GM23248 (cell line): ENCODE results near the gene NPPB. TPM values are rescaled to one million over a fixed set of nuclear protein-coding genes. Genes with fewer than 3 reads are reported as not detected.

Experiments
- DNase-seq: peaks from one replicate; pipeline ENCODE4 v3.0.0-alpha.2; 2015
- H2AFZ ChIP-seq: fragments of 200-600 bp; sonication (generic); 2 replicates; pipeline ENCODE4 v1.6.1; 2016; ENCODE audit warnings: antibody characterized with exemption
- H3F3A ChIP-seq: fragments of 200-600 bp; sonication (generic); 2 replicates; pipeline ENCODE4 v1.6.1; 2016; ENCODE audit warnings: mild to moderate bottlenecking, antibody characterized with exemption, mixed run types; ENCODE audit not compliant: insufficient read depth
- H3K27ac ChIP-seq: fragments of 200-600 bp; sonication (generic); 2 replicates; pipeline ENCODE4 v1.5.1; 2016; ENCODE audit warnings: mild to moderate bottlenecking
- H3K27me3 ChIP-seq: fragments of 200-600 bp; sonication (generic); replicated peaks from 2 replicates; pipeline ENCODE4 v1.6.1; 2016; ENCODE audit warnings: mild to moderate bottlenecking; ENCODE audit not compliant: insufficient read depth
- H3K36me3 ChIP-seq: fragments of 200-600 bp; sonication (generic); 2 replicates; pipeline ENCODE4 v1.6.1; 2016; ENCODE audit warnings: low read depth, mild to moderate bottlenecking
- H3K4me1 ChIP-seq: fragments of 200-600 bp; sonication (generic); 2 replicates; pipeline ENCODE4 v1.6.1; 2016; ENCODE audit warnings: mild to moderate bottlenecking; ENCODE audit not compliant: insufficient read depth
- H3K4me2 ChIP-seq: fragments of 200-600 bp; sonication (generic); one replicate; pipeline ENCODE4 v1.6.1; 2016; ENCODE audit warnings: mild to moderate bottlenecking; ENCODE audit not compliant: unreplicated experiment
- H3K4me3 ChIP-seq: fragments of 200-600 bp; sonication (generic); 2 replicates; pipeline ENCODE4 v1.5.1; 2016; ENCODE audit warnings: mild to moderate bottlenecking
- H3K79me2 ChIP-seq: fragments of 200-600 bp; sonication (generic); 2 replicates; pipeline ENCODE4 v1.6.1; 2016; ENCODE audit warnings: mild to moderate bottlenecking; ENCODE audit not compliant: insufficient read depth
- H3K9ac ChIP-seq: fragments of 200-600 bp; sonication (generic); 2 replicates; pipeline ENCODE4 v1.6.1; 2016; ENCODE audit warnings: mild to moderate bottlenecking
- H3K9me2 ChIP-seq: fragments of 200-600 bp; sonication (generic); 2 replicates; pipeline ENCODE4 v1.6.1; 2016; ENCODE audit warnings: mixed run types, mild to moderate bottlenecking, moderate library complexity; ENCODE audit not compliant: insufficient read depth
- H3K9me3 ChIP-seq: fragments of 200-600 bp; sonication (generic); one replicate; pipeline ENCODE4 v1.6.1; 2017; ENCODE audit warnings: low read depth
- H4K20me1 ChIP-seq: fragments of 200-600 bp; sonication (generic); 2 replicates; pipeline ENCODE4 v1.6.0; 2016; ENCODE audit not compliant: insufficient read depth
- EZH2 ChIP-seq: fragments of 200-600 bp; sonication (generic); IDR thresholded peaks from 2 replicates; pipeline ENCODE4 v1.6.1; 2018; ENCODE audit warnings: antibody characterized with exemption, mild to moderate bottlenecking; ENCODE audit not compliant: insufficient read depth, poor library complexity, severe bottlenecking
- EZH2phosphoT487 ChIP-seq: fragments of 200-600 bp; sonication (generic); IDR thresholded peaks from 2 replicates; pipeline ENCODE4 v1.6.1; 2018; ENCODE audit warnings: antibody characterized with exemption, moderate library complexity, mild to moderate bottlenecking, low read depth; ENCODE audit not compliant: insufficient read depth
- WGBS, 2 experiments: methylation state at CpG; one replicate each; pipeline ENCODE4 v1.1.6; 2015 to 2017; ENCODE audit warnings: low lambda C conversion rate in 2 of 2, low coverage in 1 of 2; ENCODE audit errors: missing lambda C conversion rate in 2 of 2; 5-methylcytosine and 5-hydroxymethylcytosine counted together
- in situ Hi-C: fragments of 300-500 bp; cut with MboI; formaldehyde crosslinking; loops from 2 replicates; pipeline ENCODE4 v1.15.0; 2020
- polyA plus RNA-seq: library from polyadenylated mRNA; unstranded; fragments of >200 nt; fragmentation: Nextera tagmentation; extraction: Ambion mirVana; gene quantifications from 2 replicates; pipeline ENCODE4 v1.2.1, GENCODE V29; 2016
- total RNA-seq: library from RNA; depleted of rRNA; stranded (reverse); fragments of >200 nt; shearing (Covaris generic); gene quantifications from 2 replicates; pipeline ENCODE4 v1.2.3, GENCODE V29; 2014

Gene NPPB
- total and polyA plus RNA-seq, 2 experiments from 2014 or later = not detected

DNA sequence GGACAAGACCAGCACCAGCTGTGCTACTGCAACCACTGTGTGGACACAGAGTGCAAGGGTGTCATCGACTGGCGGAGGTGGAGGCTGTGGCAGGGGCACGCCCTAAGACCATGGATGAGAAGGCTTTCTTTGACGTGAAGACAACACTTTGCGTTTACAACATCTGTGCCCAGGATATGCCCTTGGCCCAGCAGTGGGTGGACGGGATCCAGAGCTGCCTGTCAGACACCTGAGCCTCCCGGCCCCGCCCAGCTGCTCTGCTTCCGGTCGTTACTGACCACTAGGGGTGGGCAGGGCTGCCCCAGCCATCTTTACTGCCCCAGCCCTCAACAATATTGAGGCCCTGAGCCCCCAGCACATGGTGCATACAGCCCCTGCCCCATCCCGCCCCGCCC lies 21.4 kb upstream of the NPPB start:
- in situ Hi-C loops = no loop called here
- Histone ChIP-seq H3K4me3 (no peak overlapping the region), H3K4me2 (no peak overlapping the region), H4K20me1 (no peaks in the 10 kb centered on the region), H3K36me3 (no peaks in the 10 kb centered on the region), H3K27ac (no peak overlapping the region), H3K27me3 (peaks cover 7% of the 10 kb centered on the region; the same call in 1 of the 2 replicates), H3K4me1 (no peaks in the 10 kb centered on the region), H3F3A (no peaks in the 10 kb centered on the region), H2AFZ (no peak overlapping the region), H3K9ac (no peak overlapping the region), H3K9me3 (no peaks in the 10 kb centered on the region), H3K9me2 (no peaks in the 10 kb centered on the region), H3K79me2 (no peaks in the 10 kb centered on the region)
- no peak for DNase-seq
- TF ChIP-seq EZH2 (no peak), EZH2phosphoT487 (no peak)
- WGBS, 2 experiments = 44 to 48% methylated on average over 11 to 12 of the region's 12 CpGs

DNA sequence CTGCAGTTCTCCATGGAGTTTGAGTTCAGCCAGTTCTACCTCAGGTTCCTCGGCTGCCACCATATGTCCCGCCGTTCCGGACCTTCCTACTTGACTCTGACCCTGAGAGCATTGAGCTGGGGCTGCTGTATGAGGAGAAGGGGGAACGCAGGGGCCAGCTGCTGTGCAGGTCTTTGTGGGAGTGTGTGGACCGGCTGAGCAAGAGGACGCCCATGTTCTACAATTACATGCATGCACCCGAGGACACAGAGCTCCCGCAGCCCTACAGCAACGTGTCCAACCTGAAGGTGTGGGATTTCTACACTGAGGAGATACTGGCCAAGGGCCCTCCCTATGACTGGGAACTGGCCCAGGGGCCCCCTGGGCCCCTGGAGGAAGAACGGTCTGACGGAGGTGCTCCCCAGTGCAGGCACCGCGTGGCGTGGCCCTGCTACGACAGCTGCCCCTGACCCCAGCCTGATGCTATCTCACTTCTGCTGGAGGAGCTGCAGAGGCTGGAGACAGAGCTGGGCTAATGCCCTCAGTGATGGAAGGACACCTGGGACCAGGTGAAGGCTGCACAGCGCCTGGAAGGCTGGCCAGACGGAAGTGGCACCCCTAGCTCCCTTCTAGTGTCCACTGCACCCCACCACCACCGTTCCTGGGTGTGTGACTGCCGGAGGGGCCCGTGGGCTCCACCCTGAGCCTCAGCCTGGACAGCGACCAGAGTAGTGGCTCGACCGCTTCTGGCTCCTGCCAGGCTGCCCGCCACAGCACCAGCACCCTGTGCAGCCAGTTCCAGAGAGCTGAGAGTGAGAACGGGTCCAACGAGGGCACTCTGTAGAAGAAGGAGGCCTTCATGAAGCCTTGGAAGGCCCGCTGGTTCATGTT lies 20.8 kb upstream of the NPPB start:
- Histone ChIP-seq H3K9me2 (no peaks in the 10 kb centered on the region), H3K36me3 (no peaks in the 10 kb centered on the region), H3K4me1 (no peaks in the 10 kb centered on the region), H3K9ac (no peak overlapping the region), H3K4me2 (no peak overlapping the region), H3K27ac (no peak overlapping the region), H3K79me2 (no peaks in the 10 kb centered on the region), H3K4me3 (no peak overlapping the region), H4K20me1 (no peaks in the 10 kb centered on the region), H3K9me3 (no peaks in the 10 kb centered on the region), H3F3A (no peaks in the 10 kb centered on the region), H2AFZ (no peak overlapping the region), H3K27me3 (peaks cover 6% of the 10 kb centered on the region; the same call in 1 of the 2 replicates)
- in situ Hi-C loops = no loop called here
- WGBS, 2 experiments = 61 to 66% methylated on average over 24 to 28 of the region's 28 CpGs
- TF ChIP-seq EZH2phosphoT487 (no peak), EZH2 (no peak)
- no peak for DNase-seq

DNA sequence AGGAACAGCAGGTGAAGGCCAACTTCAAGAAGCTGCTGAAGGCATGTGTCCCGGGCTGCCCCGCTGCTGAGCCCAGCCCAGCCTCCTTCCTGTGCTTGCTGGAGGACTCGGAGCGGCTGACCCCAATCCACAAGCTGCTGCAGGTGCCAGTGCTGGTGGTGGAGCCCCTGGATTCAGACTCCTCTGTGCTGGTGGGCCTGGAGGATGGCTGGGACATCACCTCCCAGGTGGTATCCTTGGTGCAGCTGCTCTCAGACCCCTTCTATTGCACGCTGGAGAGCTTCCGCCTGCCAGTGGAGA lies 20.1 kb upstream of the NPPB start:
- no peaks in the 10 kb centered on the region for H3K9me2 ChIP-seq
- TF ChIP-seq EZH2 = no peak
- no peak for TF ChIP-seq EZH2phosphoT487
- H3K9me3 ChIP-seq = no peaks in the 10 kb centered on the region
- 66 to 77% methylated on average over 6 of the region's 6 CpGs for WGBS, 2 experiments
- no peak overlapping the region for H3K4me2 ChIP-seq
- H2AFZ ChIP-seq = no peak overlapping the region
- H3K36me3 ChIP-seq = no peaks in the 10 kb centered on the region
- no peak overlapping the region for H3K4me3 ChIP-seq
- no peaks in the 10 kb centered on the region for H4K20me1 ChIP-seq
- H3K9ac ChIP-seq = no peak overlapping the region
- H3K27ac ChIP-seq = no peak overlapping the region
- DNase-seq = no peak
- H3K27me3 ChIP-seq = peaks cover 6% of the 10 kb centered on the region; the same call in 1 of the 2 replicates
- H3K4me1 ChIP-seq = no peaks in the 10 kb centered on the region
- H3K79me2 ChIP-seq = no peaks in the 10 kb centered on the region
- H3F3A ChIP-seq = no peaks in the 10 kb centered on the region
- in situ Hi-C loops = no loop called here

DNA sequence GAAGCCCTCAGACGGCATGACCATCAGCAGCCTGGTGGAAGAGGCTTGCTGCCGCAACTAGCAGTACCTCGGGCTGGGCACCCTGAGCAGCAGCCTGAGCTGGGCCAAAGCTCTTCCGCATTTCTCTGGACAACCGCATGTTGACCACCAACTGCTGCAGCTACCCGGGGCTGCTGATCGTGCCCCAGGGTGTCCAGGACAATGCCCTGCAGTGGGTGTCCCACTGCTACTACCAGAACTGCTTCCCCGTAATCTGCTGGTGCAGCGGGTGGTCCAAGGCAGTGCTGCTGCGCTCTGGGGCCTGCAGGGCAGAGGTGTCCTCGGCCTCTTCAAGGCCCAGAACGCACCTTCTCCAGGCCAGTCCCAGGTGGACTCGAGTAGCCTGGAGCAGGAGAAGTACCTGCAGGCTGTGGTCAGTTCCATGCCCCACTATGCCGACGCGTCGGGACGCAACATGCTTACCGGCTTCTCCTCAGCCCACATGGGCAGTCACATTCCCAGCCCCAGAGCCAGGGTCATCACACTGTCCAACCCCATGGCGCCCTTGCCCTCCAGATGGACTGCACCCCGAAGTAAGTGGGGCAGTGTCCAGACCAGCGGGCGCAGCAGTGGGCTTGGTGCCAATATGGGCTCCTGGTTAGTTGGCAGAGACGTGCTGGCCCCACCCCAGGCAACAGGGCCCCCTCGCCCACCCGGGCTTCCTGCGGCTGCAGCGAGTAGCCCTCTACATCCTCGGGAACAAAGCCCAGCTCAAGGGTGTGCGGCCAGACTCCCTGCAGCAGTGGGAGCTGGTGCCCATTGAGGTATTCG lies 19.5 kb upstream of the NPPB start:
- no peak overlapping the region for H3K27ac ChIP-seq
- no peak for DNase-seq
- H3K9me2 ChIP-seq = no peaks in the 10 kb centered on the region
- no peak overlapping the region for H3K9ac ChIP-seq
- H3K4me2 ChIP-seq = no peak overlapping the region
- H2AFZ ChIP-seq = no peak overlapping the region
- no peaks in the 10 kb centered on the region for H3K9me3 ChIP-seq
- H3F3A ChIP-seq = no peaks in the 10 kb centered on the region
- TF ChIP-seq EZH2 = no peak
- no peak for TF ChIP-seq EZH2phosphoT487
- no peak overlapping the region for H3K4me3 ChIP-seq
- 69 to 75% methylated on average over 26 to 31 of the region's 31 CpGs for WGBS, 2 experiments
- in situ Hi-C loops = no loop called here
- no peaks in the 10 kb centered on the region for H4K20me1 ChIP-seq
- no peaks in the 10 kb centered on the region for H3K36me3 ChIP-seq
- no peaks in the 10 kb centered on the region for H3K4me1 ChIP-seq
- peaks cover 6% of the 10 kb centered on the region; the same call in 1 of the 2 replicates for H3K27me3 ChIP-seq
- H3K79me2 ChIP-seq = no peaks in the 10 kb centered on the region
